ENCODE results near the gene OLFM2. TPM values are rescaled to one million over a fixed set of nuclear protein-coding genes. Genes with fewer than 3 reads are reported as not detected.

The OLFM2 gene
- total and polyA plus RNA-seq, 2 experiments from 2014 or later, result 58.1 to 117 TPM

GRCh38 chr19:9819596-9819909 is 116.8 kb downstream of the OLFM2 start:
- peaks cover 6% of the 10 kb centered on the region for H3K27me3 Mint-ChIP-seq (ENCODE audit: insufficient read depth, low read depth, poor library complexity)

More at GRCh38 chr19:9819596-9819909, 116.8 kb downstream of the OLFM2 start:
- Histone ChIP-seq H3K4me1 (ENCODE audit: insufficient read depth) (peaks cover 12% of the 10 kb centered on the region), H3K36me3 (ENCODE audit: insufficient read depth) (peaks cover 10% of the 10 kb centered on the region; the same call in 1 of the 2 replicates), H3F3A (replicated peaks; ENCODE audit: low read depth) (peaks cover 10% of the 10 kb centered on the region; the same call in 1 of the 2 replicates), H4K20me1 (replicated peaks; ENCODE audit: insufficient read depth) (peaks cover 8% of the 10 kb centered on the region), H2AFZ (no peak overlapping the region), H3K27ac (ENCODE audit: low read depth) (peak overlapping the region; percentile 88; the same call in 1 of the 2 replicates), H3K4me2 (peak overlapping the region; percentile 69), H3K27me3 (ENCODE audit: insufficient read depth) (no peaks in the 10 kb centered on the region), H3K4me3 (peak overlapping the region; percentile 45), H3K9me2 (ENCODE audit: insufficient read depth) (no peaks in the 10 kb centered on the region), H3K79me2 (replicated peaks; ENCODE audit: insufficient read depth) (peaks cover 40% of the 10 kb centered on the region)
- TF ChIP-seq STAT1 (IDR thresholded peaks at IDR 0.05; ENCODE audit: unreplicated experiment), result no peak
- no peak for TF ChIP-seq ZNF331 (CRISPR knock-in tag; IDR thresholded peaks at IDR 0.05; ENCODE audit: low read depth)
- TF ChIP-seq, protein P1, sequence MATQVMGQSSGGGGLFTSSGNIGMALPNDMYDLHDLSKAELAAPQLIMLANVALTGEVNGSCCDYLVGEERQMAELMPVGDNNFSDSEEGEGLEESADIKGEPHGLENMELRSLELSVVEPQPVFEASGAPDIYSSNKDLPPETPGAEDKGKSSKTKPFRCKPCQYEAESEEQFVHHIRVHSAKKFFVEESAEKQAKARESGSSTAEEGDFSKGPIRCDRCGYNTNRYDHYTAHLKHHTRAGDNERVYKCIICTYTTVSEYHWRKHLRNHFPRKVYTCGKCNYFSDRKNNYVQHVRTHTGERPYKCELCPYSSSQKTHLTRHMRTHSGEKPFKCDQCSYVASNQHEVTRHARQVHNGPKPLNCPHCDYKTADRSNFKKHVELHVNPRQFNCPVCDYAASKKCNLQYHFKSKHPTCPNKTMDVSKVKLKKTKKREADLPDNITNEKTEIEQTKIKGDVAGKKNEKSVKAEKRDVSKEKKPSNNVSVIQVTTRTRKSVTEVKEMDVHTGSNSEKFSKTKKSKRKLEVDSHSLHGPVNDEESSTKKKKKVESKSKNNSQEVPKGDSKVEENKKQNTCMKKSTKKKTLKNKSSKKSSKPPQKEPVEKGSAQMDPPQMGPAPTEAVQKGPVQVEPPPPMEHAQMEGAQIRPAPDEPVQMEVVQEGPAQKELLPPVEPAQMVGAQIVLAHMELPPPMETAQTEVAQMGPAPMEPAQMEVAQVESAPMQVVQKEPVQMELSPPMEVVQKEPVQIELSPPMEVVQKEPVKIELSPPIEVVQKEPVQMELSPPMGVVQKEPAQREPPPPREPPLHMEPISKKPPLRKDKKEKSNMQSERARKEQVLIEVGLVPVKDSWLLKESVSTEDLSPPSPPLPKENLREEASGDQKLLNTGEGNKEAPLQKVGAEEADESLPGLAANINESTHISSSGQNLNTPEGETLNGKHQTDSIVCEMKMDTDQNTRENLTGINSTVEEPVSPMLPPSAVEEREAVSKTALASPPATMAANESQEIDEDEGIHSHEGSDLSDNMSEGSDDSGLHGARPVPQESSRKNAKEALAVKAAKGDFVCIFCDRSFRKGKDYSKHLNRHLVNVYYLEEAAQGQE (IDR thresholded peaks at IDR 0.05; ENCODE audit: unreplicated experiment), result no peak
- no peak for TF ChIP-seq CREB1 (CRISPR knock-in tag; IDR thresholded peaks at IDR 0.05; ENCODE audit: low read depth)
- TF ChIP-seq, protein P2, sequence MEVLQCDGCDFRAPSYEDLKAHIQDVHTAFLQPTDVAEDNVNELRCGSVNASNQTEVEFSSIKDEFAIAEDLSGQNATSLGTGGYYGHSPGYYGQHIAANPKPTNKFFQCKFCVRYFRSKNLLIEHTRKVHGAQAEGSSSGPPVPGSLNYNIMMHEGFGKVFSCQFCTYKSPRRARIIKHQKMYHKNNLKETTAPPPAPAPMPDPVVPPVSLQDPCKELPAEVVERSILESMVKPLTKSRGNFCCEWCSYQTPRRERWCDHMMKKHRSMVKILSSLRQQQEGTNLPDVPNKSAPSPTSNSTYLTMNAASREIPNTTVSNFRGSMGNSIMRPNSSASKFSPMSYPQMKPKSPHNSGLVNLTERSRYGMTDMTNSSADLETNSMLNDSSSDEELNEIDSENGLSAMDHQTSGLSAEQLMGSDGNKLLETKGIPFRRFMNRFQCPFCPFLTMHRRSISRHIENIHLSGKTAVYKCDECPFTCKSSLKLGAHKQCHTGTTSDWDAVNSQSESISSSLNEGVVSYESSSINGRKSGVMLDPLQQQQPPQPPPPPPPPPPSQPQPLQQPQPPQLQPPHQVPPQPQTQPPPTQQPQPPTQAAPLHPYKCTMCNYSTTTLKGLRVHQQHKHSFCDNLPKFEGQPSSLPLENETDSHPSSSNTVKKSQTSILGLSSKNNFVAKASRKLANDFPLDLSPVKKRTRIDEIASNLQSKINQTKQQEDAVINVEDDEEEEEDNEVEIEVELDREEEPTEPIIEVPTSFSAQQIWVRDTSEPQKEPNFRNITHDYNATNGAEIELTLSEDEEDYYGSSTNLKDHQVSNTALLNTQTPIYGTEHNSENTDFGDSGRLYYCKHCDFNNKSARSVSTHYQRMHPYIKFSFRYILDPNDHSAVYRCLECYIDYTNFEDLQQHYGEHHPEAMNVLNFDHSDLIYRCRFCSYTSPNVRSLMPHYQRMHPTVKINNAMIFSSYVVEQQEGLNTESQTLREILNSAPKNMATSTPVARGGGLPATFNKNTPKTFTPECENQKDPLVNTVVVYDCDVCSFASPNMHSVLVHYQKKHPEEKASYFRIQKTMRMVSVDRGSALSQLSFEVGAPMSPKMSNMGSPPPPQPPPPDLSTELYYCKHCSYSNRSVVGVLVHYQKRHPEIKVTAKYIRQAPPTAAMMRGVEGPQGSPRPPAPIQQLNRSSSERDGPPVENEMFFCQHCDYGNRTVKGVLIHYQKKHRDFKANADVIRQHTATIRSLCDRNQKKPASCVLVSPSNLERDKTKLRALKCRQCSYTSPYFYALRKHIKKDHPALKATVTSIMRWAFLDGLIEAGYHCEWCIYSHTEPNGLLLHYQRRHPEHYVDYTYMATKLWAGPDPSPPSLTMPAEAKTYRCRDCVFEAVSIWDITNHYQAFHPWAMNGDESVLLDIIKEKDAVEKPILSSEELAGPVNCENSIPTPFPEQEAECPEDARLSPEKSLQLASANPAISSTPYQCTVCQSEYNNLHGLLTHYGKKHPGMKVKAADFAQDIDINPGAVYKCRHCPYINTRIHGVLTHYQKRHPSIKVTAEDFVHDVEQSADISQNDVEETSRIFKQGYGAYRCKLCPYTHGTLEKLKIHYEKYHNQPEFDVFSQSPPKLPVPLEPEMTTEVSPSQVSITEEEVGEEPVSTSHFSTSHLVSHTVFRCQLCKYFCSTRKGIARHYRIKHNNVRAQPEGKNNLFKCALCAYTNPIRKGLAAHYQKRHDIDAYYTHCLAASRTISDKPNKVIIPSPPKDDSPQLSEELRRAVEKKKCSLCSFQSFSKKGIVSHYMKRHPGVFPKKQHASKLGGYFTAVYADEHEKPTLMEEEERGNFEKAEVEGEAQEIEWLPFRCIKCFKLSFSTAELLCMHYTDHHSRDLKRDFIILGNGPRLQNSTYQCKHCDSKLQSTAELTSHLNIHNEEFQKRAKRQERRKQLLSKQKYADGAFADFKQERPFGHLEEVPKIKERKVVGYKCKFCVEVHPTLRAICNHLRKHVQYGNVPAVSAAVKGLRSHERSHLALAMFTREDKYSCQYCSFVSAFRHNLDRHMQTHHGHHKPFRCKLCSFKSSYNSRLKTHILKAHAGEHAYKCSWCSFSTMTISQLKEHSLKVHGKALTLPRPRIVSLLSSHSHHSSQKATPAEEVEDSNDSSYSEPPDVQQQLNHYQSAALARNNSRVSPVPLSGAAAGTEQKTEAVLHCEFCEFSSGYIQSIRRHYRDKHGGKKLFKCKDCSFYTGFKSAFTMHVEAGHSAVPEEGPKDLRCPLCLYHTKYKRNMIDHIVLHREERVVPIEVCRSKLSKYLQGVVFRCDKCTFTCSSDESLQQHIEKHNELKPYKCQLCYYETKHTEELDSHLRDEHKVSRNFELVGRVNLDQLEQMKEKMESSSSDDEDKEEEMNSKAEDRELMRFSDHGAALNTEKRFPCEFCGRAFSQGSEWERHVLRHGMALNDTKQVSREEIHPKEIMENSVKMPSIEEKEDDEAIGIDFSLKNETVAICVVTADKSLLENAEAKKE (CRISPR knock-in tag; IDR thresholded peaks at IDR 0.05), result no peak
- TF ChIP-seq, protein P3, sequence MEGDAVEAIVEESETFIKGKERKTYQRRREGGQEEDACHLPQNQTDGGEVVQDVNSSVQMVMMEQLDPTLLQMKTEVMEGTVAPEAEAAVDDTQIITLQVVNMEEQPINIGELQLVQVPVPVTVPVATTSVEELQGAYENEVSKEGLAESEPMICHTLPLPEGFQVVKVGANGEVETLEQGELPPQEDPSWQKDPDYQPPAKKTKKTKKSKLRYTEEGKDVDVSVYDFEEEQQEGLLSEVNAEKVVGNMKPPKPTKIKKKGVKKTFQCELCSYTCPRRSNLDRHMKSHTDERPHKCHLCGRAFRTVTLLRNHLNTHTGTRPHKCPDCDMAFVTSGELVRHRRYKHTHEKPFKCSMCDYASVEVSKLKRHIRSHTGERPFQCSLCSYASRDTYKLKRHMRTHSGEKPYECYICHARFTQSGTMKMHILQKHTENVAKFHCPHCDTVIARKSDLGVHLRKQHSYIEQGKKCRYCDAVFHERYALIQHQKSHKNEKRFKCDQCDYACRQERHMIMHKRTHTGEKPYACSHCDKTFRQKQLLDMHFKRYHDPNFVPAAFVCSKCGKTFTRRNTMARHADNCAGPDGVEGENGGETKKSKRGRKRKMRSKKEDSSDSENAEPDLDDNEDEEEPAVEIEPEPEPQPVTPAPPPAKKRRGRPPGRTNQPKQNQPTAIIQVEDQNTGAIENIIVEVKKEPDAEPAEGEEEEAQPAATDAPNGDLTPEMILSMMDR (conservative IDR thresholded peaks at IDR 0.05; ENCODE audit: low read depth in 2 of 2), result no peak
- TF ChIP-seq EZH2phosphoT487 (IDR thresholded peaks at IDR 0.05; ENCODE audit: unreplicated experiment), result no peak
- TF ChIP-seq JUNB (IDR thresholded peaks at IDR 0.05; ENCODE audit: unreplicated experiment), result no peak
- no peak for TF ChIP-seq ZNF114 (CRISPR knock-in tag; IDR thresholded peaks at IDR 0.05)
- TF ChIP-seq EZH2 (IDR thresholded peaks at IDR 0.05; ENCODE audit: low read depth, unreplicated experiment), result no peak
- no peak for TF ChIP-seq NANOG (IDR thresholded peaks at IDR 0.05; ENCODE audit: borderline replicate concordance)
- TF ChIP-seq, protein P4, sequence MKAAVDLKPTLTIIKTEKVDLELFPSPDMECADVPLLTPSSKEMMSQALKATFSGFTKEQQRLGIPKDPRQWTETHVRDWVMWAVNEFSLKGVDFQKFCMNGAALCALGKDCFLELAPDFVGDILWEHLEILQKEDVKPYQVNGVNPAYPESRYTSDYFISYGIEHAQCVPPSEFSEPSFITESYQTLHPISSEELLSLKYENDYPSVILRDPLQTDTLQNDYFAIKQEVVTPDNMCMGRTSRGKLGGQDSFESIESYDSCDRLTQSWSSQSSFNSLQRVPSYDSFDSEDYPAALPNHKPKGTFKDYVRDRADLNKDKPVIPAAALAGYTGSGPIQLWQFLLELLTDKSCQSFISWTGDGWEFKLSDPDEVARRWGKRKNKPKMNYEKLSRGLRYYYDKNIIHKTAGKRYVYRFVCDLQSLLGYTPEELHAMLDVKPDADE (IDR thresholded peaks at IDR 0.05), result no peak
- no peak for TF ChIP-seq POLR2AphosphoS5 (IDR thresholded peaks at IDR 0.05; ENCODE audit: low read depth)
- Mint-ChIP-seq H3K36me3 (ENCODE audit: low read depth) (peaks cover 26% of the 10 kb centered on the region), H3K4me1 (peaks cover 14% of the 10 kb centered on the region), H3K9me3 (peaks cover 20% of the 10 kb centered on the region; the same call in 2 of the 3 replicates), H3K27ac (peak overlapping the region; percentile 92), H3K4me3 (peak overlapping the region; percentile 90)
- peak; percentile 93 for ATAC-seq
- DNase-seq (ENCODE audit: low spot score), result no peak
